Right lung (tissue), 5 donors: ENCODE measurements around the gene TMEM221. TPM values are rescaled to one million over a fixed set of nuclear protein-coding genes. Genes with fewer than 3 reads are reported as not detected.

Source experiments
- polyA plus RNA-seq, 5 donors: library from polyadenylated mRNA; unstranded; fragments of 120-200 nt; gene quantifications; one replicate each; pipeline versions ENCODE4 v1.2.1 to v1.2.3, GENCODE V29; 2013; ENCODE audit warnings: inconsistent platforms in 1 of 5, low replicate concordance in 1 of 5; ENCODE audit not compliant: insufficient read length in 5 of 5, insufficient read depth in 1 of 5

The TMEM221 gene
- polyA plus RNA-seq, 5 donors: 1.2 to 2.7 (median 1.7) TPM

Other genes starting within 250 kb of the TMEM221 start
- 10 to 100 TPM; 28.0 to 44.7 (median 33.5) TPM for gene USE1, start 233.3 kb downstream of the TMEM221 start, polyA plus RNA-seq
- 10 to 100 TPM; 10.7 to 22.8 (median 12.0) TPM for gene OCEL1, start 222.4 kb downstream of the TMEM221 start, polyA plus RNA-seq
- 10 to 100 TPM; 19.8 to 46.6 (median 24.9) TPM for gene NR2F6, start 202.7 kb downstream of the TMEM221 start, polyA plus RNA-seq
- gene USHBP1, start 183.9 kb downstream of the TMEM221 start, polyA plus RNA-seq: 10 to 100 TPM in 3 of 5 donors, 1 to 10 TPM in 2; 9.2 to 12.0 (median 10.3) TPM
- 100 to 1,000 TPM; 103 to 116 (median 106) TPM for gene BABAM1, start 181.2 kb downstream of the TMEM221 start, polyA plus RNA-seq
- gene ANKLE1, start 166.8 kb downstream of the TMEM221 start, polyA plus RNA-seq: 1 to 10 TPM; 1.3 to 2.2 (median 1.8) TPM
- gene ABHD8, start 145.2 kb downstream of the TMEM221 start, polyA plus RNA-seq: 10 to 100 TPM in 3 of 5 donors, 1 to 10 TPM in 2; 5.9 to 15.2 (median 10.4) TPM
- gene MRPL34, start 142.8 kb downstream of the TMEM221 start, polyA plus RNA-seq: 10 to 100 TPM; 31.0 to 52.5 (median 36.6) TPM
- gene DDA1, start 139.1 kb downstream of the TMEM221 start, polyA plus RNA-seq: 10 to 100 TPM; 27.5 to 40.6 (median 30.2) TPM
- 10 to 100 TPM in 3 of 5 donors, 1 to 10 TPM in 2; 8.1 to 13.0 (median 11.9) TPM for gene ANO8, start 113.8 kb downstream of the TMEM221 start, polyA plus RNA-seq
- 10 to 100 TPM; 18.1 to 29.1 (median 23.0) TPM for gene GTPBP3, start 111.1 kb downstream of the TMEM221 start, polyA plus RNA-seq
- 10 to 100 TPM; 10.1 to 24.4 (median 19.6) TPM for gene PLVAP, start 71.3 kb downstream of the TMEM221 start, polyA plus RNA-seq
- under 1 TPM in 4 of 5 donors, not detected in 1; 0.13 to 0.27 (median 0.21) TPM for gene CCDC194, start 54.5 kb downstream of the TMEM221 start, polyA plus RNA-seq
- 10 to 100 TPM; 15.2 to 21.7 (median 17.8) TPM for gene BST2, start 43.0 kb downstream of the TMEM221 start, polyA plus RNA-seq
- gene MVB12A, start 28.6 kb downstream of the TMEM221 start, polyA plus RNA-seq: 10 to 100 TPM; 38.1 to 73.5 (median 48.8) TPM
- gene NXNL1, start 12.3 kb upstream of the TMEM221 start, polyA plus RNA-seq: under 1 TPM in 2 of 5 donors, not detected in 3; 0.11 to 0.26 TPM
- 10 to 100 TPM; 17.0 to 28.4 (median 25.1) TPM for gene SLC27A1, start 21.9 kb upstream of the TMEM221 start, polyA plus RNA-seq
- 100 to 1,000 TPM in 1 of 5 donors, 10 to 100 TPM in 4; 55.1 to 105 (median 65.2) TPM for gene PGLS, start 63.0 kb upstream of the TMEM221 start, polyA plus RNA-seq
- 10 to 100 TPM; 51.9 to 71.3 (median 63.0) TPM for gene COLGALT1, start 107.0 kb upstream of the TMEM221 start, polyA plus RNA-seq
- gene UNC13A, start 239.7 kb upstream of the TMEM221 start, polyA plus RNA-seq: under 1 TPM; 0.62 to 0.86 (median 0.73) TPM